Progenitor cell of endocrine pancreas (in vitro differentiated cells): ENCODE data around the gene SLC25A21. TPM values are rescaled to one million over a fixed set of nuclear protein-coding genes. Genes with fewer than 3 reads are reported as not detected.

Experiments used
- DNase-seq: peaks from one replicate; pipeline ENCODE4 v3.0.0; 2021; ENCODE audit warnings: low spot score; ENCODE audit not compliant: unreplicated experiment
- H3K27ac Mint-ChIP-seq: 2 replicates; pipeline ENCODE4 v1.8.0; 2021; ENCODE audit warnings: mild to moderate bottlenecking, moderate library complexity, mixed read lengths
- H3K27me3 Mint-ChIP-seq: 2 replicates; pipeline ENCODE4 v1.8.0; 2021; ENCODE audit warnings: mixed read lengths
- H3K36me3 Mint-ChIP-seq: 2 replicates; pipeline ENCODE4 v1.8.0; 2022; ENCODE audit warnings: mixed read lengths; ENCODE audit not compliant: insufficient read depth
- H3K4me1 Mint-ChIP-seq: 2 replicates; pipeline ENCODE4 v1.8.0; 2021; ENCODE audit warnings: low read depth, mixed read lengths
- H3K4me3 Mint-ChIP-seq: 2 replicates; pipeline ENCODE4 v1.8.0; 2021; ENCODE audit warnings: low read depth, mild to moderate bottlenecking, moderate library complexity, mixed read lengths
- H3K9me3 Mint-ChIP-seq: 2 replicates; pipeline ENCODE4 v1.8.0; 2021; ENCODE audit warnings: low read depth, mixed read lengths
- total RNA-seq: library from RNA; stranded (reverse); gene quantifications from 2 replicates; pipeline ENCODE4 v1.2.1, GENCODE V29; 2021
- TF ChIP-seq, protein P1 (sequence below): fragments of 200-600 bp; sonication (generic); IDR thresholded peaks from one replicate; pipeline ENCODE4 v1.5.0; 2021; ENCODE audit warnings: antibody characterized with exemption, mild to moderate bottlenecking; ENCODE audit not compliant: unreplicated experiment

Gene SLC25A21
- total RNA-seq, 1 donor from 2014 or later: 2.5 TPM

DNA sequence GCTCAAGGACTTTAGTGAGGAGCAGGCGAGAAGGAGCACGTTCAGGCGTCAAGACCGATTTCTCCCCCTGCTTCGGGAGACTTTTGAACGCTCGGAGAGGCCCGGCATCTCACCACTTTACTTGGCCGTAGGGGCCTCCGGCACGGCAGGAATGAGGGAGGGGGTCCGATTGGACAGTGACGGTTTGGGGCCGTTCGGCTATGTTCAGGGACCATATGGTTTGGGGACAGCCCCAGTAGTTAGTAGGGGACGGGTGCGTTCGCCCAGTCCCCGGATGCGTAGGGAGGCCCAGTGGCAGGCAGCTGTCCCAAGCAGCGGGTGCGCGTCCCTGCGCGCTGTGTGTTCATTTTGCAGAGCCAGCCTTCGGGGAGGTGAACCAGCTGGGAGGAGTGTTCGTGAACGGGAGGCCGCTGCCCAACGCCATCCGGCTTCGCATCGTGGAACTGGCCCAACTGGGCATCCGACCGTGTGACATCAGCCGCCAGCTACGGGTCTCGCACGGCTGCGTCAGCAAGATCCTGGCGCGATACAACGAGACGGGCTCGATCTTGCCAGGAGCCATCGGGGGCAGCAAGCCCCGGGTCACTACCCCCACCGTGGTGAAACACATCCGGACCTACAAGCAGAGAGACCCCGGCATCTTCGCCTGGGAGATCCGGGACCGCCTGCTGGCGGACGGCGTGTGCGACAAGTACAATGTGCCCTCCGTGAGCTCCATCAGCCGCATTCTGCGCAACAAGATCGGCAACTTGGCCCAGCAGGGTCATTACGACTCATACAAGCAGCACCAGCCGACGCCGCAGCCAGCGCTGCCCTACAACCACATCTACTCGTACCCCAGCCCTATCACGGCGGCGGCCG lies 509.6 kb downstream of the SLC25A21 start:
- peak; percentile 28 for DNase-seq
- H3K4me3 Mint-ChIP-seq: peak overlapping the region; percentile 70
- H3K9me3 Mint-ChIP-seq: no peaks in the 10 kb centered on the region
- peaks cover 97% of the 10 kb centered on the region for H3K27me3 Mint-ChIP-seq
- TF ChIP-seq, protein P1, sequence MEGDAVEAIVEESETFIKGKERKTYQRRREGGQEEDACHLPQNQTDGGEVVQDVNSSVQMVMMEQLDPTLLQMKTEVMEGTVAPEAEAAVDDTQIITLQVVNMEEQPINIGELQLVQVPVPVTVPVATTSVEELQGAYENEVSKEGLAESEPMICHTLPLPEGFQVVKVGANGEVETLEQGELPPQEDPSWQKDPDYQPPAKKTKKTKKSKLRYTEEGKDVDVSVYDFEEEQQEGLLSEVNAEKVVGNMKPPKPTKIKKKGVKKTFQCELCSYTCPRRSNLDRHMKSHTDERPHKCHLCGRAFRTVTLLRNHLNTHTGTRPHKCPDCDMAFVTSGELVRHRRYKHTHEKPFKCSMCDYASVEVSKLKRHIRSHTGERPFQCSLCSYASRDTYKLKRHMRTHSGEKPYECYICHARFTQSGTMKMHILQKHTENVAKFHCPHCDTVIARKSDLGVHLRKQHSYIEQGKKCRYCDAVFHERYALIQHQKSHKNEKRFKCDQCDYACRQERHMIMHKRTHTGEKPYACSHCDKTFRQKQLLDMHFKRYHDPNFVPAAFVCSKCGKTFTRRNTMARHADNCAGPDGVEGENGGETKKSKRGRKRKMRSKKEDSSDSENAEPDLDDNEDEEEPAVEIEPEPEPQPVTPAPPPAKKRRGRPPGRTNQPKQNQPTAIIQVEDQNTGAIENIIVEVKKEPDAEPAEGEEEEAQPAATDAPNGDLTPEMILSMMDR: peak; percentile 51
- H3K4me1 Mint-ChIP-seq: peaks cover 32% of the 10 kb centered on the region
- H3K27ac Mint-ChIP-seq: no peak overlapping the region
- H3K36me3 Mint-ChIP-seq: no peaks in the 10 kb centered on the region

DNA sequence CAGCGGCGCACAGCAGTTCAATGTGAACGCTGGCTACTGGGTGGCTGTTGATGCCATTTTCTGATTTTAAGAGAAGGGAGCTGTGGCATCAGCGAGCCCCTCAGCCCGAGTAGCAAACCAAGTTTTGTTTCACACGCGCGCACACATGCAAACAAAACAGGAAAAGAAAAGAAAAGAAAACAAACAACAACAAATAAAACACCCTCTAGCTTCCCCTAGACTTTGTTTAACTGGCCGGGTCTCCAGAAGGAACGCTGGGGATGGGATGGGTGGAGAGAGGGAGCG lies 510.2 kb downstream of the SLC25A21 start:
- Mint-ChIP-seq H3K9me3 (no peaks in the 10 kb centered on the region), H3K4me1 (peaks cover 32% of the 10 kb centered on the region), H3K36me3 (no peaks in the 10 kb centered on the region), H3K27me3 (peaks cover 97% of the 10 kb centered on the region), H3K4me3 (peak overlapping the region; percentile 70), H3K27ac (no peak overlapping the region)
- DNase-seq: no peak
- TF ChIP-seq, protein P1: no peak

DNA sequence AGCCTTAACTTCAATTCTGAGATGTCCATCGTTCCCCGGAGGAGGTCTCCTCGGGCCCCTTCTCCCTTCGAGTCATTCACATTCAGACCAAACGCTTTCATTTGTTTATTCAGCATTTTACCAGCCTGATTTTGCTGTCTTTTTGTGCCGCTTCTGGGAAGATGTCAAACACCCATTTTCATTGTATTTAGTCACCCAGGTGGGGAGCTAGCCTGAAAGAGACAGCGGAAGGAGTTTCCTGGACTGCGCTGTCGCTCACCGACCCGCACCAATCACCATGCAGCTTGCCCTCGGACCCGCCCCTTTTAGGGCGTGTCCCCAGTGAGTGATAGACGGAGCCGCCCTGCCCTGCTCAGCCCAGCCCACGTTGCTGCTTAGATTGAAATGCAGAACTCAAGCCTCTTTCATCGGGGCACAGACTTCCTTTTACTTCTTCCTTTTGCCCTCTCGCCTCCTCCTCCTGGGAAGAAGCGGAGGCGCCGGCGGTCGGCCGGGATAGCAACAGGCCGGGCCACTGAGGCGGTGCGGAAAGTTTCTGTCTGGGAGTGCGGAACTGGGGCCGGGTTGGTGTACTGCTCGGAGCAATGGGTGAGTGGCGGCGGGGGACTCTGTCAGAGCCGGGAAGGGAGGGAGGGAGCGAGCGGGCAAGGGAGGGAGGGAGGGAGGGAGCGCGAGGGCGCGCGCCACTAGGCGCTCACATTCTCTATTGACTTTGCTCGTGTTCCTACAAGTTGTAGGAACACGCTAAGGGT lies 510.7 kb downstream of the SLC25A21 start, which contains the start of gene PAX9:
TSS of gene PAX9 (plus strand) at position 355 of the 752 bp plus-strand sequence. CDS start at position 585, 230 bp downstream.
- Mint-ChIP-seq H3K27ac (peak within 1 kb of the TSS; percentile 68), H3K36me3 (no peaks in the 10 kb centered on the region), H3K4me1 (peaks cover 32% of the 10 kb centered on the region), H3K27me3 (peaks cover 98% of the 10 kb centered on the region), H3K4me3 (peak within 1 kb of the TSS; percentile 70), H3K9me3 (no peaks in the 10 kb centered on the region)
- TF ChIP-seq, protein P1: no peak
- DNase-seq: peak; percentile 79

DNA sequence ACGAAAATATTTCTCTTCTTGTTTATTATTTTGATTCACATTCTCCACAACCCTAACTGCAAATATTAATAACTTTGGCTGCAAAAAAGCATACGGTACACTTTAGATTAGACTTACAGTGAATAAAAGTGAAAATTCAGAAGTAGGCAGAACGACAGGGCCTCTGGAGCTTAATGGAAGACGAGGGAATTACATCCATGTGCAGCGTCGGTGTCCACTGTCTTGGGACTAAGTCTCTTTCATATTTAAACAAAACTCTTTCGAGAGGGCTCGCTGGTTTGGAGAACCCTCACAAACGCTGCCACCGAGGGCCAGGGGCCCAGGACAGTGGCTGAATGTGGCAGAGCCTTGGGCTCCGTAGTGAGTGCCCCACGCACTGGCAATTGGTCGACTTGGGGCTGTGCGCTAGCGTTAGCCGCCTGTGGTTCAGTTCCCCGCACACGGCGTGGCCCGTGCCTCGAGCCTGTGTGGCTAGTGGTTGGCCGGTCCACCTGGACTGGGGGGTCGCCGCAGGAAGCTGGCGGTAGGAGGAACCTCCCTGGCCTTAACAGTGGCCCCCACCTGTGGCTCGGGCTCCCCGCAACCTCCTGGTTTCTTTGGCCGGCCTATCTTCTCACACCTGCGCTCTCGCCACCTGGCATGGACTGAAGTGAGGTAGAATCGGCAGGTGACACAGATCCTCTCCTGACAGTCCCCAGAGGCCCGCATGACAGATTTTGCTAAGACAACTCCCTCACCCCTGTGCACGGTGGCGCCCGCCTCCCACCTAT lies 511.5 kb downstream of the SLC25A21 start:
- DNase-seq: no peak
- peak overlapping the region; percentile 68 for H3K27ac Mint-ChIP-seq
- peaks cover 99% of the 10 kb centered on the region for H3K27me3 Mint-ChIP-seq
- H3K9me3 Mint-ChIP-seq: no peaks in the 10 kb centered on the region
- TF ChIP-seq, protein P1: no peak
- peak overlapping the region; percentile 70 for H3K4me3 Mint-ChIP-seq
- no peaks in the 10 kb centered on the region for H3K36me3 Mint-ChIP-seq
- H3K4me1 Mint-ChIP-seq: peaks cover 33% of the 10 kb centered on the region
